IPS-NIHi7 (cell line): ENCODE results near the gene MTCH2.
"Not testable (repeated sequence)": the region's sequence is repeated elsewhere in the genome, so short reads cannot be mapped to it uniquely, and the experiment has no call there.

Experiments
- DNase-seq: peaks from one replicate; pipeline ENCODE4 v3.0.0; 2012; ENCODE audit warnings: mixed read lengths; ENCODE audit errors: extremely low spot score

Gene MTCH2

DNA sequence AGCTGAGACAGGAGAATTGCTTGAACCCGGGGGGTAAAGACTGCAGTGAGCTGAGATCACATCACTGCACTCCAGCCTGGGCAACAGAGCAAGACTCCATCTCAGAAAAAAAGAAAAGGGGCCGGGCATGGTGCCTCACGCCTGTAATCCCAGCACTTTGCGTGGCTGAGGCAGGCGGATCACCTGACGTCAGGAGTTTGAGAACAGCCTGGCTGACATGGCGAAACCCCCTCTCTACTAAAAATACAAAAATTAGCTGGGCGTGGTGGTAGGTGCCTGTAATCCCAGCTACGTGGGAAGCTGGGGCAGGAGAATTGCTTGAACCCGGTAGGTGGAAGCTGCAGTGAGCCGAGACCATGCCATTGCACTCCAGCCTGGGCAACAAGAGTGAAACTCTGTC, 6.0 kb downstream of the MTCH2 start:
- not testable (repeated sequence) for DNase-seq

DNA sequence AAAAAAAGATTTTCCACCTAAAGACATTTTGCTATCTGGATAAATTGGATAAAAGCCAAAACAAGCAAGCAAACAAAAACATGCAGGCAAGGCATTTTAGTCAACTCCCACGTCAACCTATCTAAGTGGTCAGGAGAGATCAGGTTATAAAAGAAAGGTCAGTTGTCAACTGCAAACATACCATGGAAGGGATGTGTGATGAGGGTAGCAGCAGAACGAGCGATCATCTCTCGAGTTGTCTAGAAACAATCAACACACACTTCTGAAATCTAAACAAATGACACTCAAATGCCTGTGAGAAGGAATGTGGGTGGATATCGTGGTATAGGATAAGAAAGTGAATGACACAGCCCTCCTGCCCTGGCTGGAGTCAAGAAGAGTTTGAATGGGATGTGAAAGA, 10.9 kb downstream of the MTCH2 start:
- no peak for DNase-seq

DNA sequence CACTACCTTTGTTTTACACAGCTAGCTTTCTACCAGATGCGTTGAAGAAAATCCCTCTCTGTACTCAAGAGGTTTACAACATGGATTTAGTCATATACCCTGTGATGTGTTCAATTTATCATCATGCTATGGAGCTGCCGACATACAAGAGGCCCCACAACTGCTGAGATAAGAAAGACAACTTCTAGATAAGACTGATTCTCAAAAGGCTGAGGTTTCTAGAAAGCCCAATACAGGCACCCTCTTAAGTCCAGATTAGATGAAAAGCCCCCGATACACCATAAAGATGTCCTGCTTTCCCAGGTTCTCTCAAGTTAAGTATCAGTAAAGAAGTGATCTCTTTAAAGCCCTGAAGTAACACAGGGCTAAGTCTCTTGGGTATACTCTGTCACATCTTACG, 14.3 kb downstream of the MTCH2 start:
- no peak for DNase-seq

DNA sequence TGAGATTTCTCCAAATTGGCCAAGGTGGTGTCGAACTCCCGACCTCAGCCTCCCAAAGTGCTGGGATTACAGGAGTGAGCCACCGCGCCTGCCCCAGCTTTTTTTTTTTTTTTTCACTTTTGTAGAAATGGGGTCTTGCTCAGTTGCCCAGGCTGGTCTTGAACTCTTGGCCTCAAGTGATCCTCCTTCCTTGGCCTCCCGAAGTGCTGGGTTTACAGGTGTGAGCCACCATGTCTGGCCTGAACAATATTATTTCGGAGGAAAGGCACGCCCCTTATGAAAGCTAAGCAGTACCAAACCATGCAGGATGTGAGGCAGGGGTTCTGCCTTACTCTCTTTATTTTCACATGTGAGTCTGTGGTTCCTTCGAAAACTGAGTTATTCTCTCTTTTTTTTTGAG, 16.1 kb downstream of the MTCH2 start:
- no peak for DNase-seq

DNA sequence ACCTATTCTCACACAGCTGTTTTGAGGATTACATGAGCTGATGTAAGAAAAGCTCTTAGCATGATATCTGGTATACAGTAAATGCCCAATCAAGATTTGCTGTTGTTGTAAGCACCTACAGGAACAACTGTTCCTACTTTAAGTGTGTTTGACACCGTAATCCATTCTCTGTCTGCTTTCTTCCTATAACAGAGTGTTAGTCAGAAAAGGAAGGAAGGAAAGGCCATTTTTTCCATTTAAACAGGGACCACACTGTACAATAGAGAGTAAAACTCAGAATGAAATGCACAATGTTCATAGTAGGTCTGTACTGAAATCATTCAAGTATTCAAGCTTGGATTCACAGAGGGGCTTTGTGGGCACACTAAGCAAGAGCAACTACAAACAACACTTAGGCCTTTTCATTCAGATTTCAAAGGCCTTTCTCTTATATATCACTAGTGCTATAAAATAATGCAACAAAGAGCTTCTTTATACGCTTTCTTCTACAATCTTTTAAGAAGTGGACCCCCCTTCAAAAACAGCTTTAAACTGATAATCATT, 21.5 kb downstream of the MTCH2 start:
- DNase-seq, result no peak

DNA sequence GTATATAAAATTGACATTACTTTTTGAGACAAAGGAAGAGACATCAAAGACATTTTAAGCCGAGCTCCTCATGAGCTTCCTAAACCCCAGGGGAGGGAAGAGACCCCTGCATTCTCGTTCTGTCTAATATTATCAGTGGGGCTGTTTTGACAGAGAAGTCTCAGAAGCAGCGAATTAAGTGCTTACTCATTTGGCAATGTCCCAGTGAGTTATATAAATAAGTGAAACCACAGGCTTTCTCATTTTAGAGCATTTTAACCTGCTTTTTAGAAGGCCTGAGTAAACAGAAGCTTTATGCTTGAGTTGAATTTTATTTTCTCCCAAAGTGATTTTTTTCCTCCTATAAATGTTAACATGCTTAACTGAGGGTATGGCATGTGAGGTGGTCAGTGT, 24.9 kb downstream of the MTCH2 start:
- no peak for DNase-seq

DNA sequence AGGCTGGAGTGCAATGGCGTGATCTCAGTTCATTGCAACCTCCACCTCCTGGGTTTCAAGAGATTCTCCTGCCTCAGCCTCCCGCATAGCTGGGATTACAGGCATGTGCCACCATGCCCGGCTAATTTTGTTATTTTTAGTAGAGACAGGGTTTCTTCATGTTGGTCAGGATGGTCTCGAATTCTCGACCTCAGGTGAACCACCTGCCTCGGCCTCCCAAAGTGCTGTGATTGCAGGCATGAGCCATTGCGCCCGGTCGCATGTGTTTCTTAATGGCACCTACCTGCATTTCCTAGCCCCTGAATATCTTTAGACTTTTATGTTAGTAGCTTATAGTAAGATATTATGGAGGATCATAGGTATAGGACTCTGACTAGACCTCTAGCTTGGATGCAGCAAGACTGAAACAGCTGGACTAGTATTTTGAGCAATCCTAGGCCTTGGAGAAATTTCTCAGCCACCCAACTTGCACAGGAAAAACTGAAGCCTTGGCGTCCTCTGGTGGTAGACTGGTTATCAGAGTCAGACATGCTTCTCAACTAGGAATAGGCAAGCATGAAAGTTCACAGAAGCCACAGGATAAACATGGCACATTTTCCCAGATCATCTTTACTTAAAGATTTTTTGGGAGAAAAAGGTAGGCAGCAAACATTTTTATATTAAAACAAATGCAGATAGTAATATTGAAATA, 25.5 kb downstream of the MTCH2 start:
- peak; percentile 73 for DNase-seq

DNA sequence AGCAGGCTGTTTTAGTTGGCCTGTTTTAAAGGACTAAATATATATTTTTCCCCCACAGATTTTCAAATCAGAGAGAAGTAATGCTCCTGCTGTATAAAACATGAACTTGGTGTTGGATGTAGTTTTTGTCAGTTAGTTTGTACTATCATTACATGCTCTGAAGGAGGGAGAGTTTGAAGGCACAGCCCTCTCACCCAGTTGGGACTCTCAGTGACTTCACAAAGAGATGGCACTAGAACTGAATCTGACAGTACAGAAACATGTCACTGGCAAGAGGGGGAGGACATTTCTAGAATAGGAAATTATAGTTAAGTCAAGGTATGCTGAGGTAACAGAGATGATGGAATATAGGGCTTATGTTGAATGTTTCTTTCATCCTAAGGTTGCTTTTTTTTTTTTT, 27.1 kb downstream of the MTCH2 start:
- DNase-seq, result no peak

DNA sequence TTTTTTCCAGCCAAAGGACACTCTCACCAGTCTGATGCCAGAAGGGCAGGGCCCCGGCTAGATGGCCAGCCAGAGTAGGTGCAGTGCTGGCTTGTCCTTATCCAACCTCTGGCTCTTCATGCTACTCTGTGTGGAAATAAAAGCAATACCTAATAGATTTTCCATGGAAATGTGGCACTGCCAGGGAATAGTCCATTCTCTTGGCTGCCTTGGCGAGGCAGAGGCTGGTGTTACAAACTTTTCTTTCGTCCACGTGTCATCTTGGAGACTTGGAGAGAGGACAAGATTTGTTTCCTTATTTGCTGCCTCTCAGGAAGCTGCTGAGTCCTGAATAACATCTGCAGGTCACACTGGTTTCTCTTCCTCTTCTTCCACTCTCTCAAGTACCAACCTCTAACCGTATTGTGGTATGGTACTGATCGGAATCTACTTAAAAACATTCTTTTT, 31.0 kb downstream of the MTCH2 start:
- no peak for DNase-seq

DNA sequence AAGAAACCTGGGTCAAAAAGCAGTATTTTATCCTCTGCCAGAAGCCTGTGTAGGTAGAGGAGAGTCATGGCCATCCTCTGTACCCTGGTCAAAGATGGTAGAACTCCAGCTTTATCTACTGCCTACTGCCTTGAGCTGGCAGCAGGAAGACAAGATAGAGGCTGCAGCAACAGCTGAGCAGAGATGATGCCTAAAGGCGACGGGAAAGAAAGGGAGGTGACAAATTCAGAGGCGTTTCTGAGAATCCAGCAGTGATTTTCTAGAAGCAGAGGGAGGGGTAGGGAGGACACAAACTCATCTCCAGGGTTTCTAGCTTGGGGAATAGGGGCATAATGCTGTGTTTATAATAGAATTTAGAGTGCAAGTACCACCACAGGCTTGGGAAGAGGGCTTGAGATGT, 32.7 kb downstream of the MTCH2 start:
- no peak for DNase-seq

DNA sequence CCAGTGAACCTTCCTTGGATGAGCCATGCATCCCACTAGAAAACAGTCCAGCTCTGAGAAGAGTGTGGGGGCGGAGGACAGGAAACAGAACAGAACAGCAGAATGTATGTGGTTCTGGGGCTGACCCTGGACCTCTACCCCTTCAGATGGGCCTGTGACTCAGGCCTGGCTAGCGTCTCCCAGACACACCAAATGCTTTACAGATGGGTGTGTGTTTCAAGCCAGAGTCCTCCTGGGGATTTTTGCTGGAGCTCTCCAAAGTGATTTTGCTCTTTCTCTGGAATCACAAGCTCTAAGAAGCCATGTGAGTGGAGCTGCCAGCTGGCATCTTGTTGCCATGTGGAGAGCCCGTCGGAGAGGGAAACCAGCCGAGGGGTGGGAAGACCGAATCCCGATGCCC, 35.0 kb downstream of the MTCH2 start:
- no peak for DNase-seq

DNA sequence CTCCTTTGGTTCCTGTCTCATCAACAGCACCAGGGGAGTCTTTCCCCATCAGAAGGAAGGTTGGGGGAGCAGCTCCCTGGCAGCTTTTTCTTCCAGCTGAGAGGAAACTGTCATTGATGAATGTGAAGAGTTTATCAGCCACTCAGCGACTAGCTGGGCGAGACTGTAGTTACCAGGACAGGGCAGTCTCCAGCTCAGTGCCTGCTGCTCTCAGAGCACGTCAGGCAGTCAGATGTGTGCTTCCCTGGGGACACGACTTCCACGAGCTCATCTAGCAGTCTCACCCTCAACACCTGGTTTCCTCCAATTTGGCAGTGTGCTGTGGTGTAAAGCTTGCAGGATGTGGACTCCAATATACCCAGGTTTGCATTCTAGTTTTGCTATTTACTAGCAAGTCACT, 35.6 kb downstream of the MTCH2 start:
- DNase-seq, result no peak

DNA sequence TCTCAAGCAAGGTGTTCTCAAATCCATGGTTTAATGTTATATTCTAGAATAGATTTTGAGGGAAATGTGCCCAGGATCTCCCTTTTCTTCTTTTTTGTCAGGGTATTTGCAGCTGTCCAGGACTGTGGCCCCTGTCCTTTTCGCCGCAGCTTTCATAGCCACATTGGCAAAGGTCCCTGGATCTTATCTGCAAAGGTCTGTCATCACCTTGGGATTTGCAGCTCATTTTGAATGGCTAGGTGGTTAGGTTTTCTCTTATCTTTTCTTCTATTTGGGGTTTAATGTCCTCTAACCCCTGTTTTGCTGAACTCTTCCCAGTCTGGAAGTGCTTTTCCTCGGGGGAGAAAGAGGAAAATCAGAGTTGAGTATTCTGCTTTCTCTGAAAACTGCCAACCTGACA, 36.4 kb downstream of the MTCH2 start:
- no peak for DNase-seq

DNA sequence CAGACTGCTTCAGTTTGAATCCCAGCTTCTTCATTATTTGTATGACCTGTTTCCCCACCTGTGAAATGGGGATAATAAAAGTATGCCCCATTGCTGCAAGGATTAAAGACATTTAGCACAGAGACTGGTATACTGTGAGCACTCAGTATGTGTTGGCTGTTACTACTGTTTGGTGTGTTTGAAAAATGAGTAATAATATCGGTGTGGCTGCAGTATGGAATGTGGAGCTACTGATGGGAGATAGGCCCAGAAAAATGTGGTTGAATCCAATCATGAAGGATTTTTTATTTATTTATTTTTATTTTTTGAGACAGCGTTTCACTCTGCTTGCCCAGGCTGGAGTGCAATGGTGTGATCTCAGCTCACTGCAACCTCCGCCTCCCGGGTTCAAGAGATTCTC, 39.1 kb downstream of the MTCH2 start:
- DNase-seq, result no peak

DNA sequence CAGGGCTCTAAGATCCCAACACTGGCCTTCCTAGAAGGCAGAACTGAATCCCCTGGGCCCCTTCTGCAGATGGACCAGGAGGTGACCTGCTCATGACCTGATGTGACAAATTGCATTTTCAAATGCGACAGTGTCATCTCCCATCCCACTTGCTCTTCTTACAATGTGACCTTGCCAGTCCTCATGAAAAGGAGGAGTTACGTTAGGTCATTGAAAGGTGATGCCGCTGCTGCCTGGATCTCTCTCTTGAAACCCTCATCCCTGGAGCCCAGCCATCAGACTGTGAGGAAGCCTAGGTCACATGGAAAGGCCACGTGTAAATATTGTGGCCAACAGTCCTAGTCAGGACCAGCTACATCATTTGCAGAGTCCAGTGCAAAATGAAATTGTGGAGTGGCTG, 42.5 kb downstream of the MTCH2 start:
- no peak for DNase-seq

DNA sequence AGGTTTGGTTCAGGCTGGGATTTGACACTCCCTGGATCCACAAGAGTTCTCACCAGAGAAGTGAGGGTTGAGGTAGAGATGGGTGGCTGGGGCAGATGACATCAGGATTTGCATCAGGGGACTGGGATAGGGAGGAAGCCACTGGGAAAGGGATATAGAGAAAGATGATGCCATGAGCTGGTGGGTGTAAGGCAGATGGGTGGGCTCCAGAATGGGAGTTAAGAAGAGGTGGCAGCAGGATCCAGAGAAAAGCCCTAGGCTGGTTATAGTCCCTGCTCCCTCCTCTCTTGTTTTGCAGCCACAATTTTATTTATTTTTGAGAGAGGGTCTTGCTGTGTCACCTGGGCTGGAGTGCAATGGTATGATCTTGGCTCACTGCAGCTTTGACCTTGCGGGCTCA, 46.4 kb downstream of the MTCH2 start:
- no peak for DNase-seq

DNA sequence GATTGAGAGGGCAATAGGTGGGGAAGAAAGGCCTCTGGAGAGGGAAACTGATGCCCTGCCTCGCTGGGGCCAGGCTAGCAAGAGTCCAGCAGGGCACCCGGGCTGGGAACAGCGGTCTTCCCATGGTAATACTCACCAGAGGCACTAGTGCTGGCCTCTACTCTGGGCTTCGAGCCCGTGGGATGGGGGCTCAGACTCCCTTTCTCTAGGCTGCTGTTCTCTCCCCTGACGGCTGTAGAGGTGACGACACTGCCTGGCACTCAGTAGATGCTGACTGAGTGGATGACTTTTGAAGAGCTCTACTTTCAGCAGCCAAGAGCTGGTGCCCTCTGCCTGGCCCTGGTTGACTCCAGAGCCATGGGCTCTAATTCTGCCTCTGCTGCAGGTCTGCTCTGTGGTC, 47.3 kb downstream of the MTCH2 start:
- DNase-seq, result no peak

DNA sequence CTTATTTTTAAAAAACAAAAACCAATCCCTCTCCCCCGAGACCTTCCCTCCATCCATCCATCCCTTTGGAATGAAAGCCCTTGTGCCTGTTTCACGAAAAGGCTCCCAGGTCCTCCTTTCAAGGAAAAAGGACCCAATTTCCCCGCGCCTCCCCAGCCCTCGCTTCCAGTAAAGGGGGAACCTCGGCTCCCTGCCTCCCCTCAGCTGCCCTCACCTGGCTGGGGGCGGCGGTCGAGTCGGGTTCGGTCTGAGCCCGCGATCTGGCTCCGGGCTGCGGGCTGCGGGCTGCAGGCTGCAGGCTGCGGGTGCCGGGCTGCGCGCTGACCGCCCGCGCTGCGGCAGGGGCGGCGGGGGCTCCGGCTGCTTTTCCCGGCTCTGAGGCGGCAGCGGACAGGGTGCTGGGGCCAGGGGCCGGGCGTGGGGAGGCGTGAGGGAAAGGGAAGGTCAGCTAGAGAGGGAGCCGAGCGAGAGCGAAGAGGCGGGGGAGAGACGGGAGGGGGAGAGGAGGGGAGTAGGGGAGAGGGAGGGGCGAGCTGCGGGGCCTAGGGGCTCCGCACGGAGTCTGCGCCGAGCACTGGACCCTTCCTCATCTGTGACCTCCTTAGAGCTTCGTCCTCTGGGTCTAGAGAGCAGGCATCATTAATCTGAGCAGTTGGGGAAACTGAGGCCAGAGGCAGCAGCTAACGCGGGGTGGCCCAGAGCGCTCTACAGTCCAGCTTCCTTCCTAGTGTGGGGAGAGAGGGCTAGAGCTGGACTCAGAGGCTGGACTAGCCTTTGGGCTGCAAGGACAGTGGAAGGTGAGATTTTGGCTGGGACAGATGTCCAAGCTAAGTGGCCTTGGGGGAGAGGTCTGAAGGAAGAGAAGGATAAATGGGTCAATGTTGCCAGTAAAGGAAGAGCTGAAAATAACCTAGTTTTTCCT, 48.2 kb downstream of the MTCH2 start, which contains the start of gene C1QTNF4:
Gene C1QTNF4, minus strand, starts transcription at position 478 of the 922 bp plus-strand sequence. CDS start 3,601 bp downstream, outside the sequence.
- peak; percentile 60 for DNase-seq

DNA sequence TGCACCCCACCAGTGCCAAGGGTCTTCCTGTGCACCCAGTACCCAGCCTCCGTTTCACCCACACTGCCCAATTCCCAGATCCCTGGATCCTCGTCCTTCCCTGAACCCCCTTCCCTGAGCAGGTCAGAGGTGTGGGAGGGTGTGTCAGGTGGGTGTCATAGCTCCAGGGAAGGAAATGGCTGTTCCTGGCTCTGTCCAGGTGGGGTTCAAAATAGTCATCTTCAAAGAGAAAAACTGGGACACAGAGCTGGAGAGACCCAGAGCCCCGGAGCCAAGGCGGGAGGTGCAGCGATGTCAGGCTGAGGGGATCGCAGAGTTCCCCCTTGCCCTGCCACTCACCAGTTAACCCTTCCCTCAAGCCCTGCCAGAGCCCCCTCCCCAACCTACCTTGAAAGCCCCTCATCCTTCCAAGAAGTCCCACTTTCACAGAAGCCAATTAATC, 48.8 kb downstream of the MTCH2 start:
- no peak for DNase-seq

DNA sequence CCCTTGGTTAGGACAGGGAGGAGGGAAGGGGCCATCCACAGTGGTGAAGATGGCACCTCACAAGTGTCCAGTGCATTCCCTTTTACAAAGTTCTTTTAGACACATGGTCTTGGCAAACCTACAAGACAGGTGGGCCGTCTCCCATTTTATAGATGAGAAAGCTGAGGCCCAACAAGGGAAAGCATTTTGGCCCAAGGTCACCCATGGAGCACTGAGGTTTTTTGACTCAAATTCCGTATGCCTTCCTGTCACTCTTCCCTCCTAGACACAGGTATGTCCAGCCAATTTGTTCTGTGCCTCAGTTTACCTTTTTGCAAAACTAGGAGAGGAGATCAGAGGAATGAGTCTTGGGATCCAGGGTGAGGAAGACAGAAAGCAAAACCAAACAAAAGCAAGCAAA, 49.4 kb downstream of the MTCH2 start:
- DNase-seq, result no peak

DNA sequence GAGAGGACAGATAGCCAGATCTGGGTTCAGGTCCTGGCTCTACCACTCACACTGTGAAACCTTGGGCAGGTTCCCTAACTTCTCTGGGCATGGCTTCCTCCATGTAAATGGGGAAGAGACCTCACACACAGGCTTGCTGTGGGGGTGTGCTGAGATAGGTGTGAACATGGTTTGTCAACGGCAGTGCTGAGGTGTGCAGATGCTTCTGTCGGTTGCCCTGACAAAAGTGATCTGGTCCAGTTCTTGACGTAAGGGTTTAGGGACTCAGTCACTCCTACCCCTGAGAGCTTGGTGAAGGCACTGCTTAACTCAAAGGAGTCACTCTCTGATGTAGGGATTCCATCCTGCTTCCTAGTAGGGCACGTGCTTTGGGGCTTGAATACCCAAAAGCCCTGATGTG, 50.1 kb downstream of the MTCH2 start:
- DNase-seq, result no peak

DNA sequence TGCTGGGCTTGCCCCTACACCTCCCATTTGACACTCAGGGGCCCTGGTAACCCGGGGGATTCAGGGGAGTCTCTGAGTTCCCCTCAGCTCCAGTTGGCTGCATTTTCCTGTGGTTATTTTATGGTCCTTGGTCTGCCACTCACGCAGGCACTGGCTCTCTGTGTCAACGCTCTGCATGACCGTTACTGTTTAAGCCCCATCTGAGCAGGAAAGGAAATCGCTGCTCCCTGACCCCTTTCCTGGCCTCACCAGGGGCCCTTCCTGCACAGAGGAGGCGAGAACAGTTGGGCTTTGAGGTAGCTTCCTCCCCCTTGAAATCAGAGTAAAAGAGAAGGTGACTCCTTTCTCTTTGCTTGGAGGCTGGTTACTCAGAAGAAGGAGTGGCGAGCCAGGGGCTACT, 50.6 kb downstream of the MTCH2 start:
- no peak for DNase-seq
